GM23248 (cell line): ENCODE data around the gene CCDC54. TPM values are rescaled to one million over a fixed set of nuclear protein-coding genes. Genes with fewer than 3 reads are reported as not detected.

Experiments
- DNase-seq: peaks from one replicate; pipeline ENCODE4 v3.0.0-alpha.2; 2015
- H2AFZ ChIP-seq: fragments of 200-600 bp; sonication (generic); 2 replicates; pipeline ENCODE4 v1.6.1; 2016; ENCODE audit warnings: antibody characterized with exemption
- H3F3A ChIP-seq: fragments of 200-600 bp; sonication (generic); 2 replicates; pipeline ENCODE4 v1.6.1; 2016; ENCODE audit warnings: mild to moderate bottlenecking, antibody characterized with exemption, mixed run types; ENCODE audit not compliant: insufficient read depth
- H3K27ac ChIP-seq: fragments of 200-600 bp; sonication (generic); 2 replicates; pipeline ENCODE4 v1.5.1; 2016; ENCODE audit warnings: mild to moderate bottlenecking
- H3K27me3 ChIP-seq: fragments of 200-600 bp; sonication (generic); replicated peaks from 2 replicates; pipeline ENCODE4 v1.6.1; 2016; ENCODE audit warnings: mild to moderate bottlenecking; ENCODE audit not compliant: insufficient read depth
- H3K36me3 ChIP-seq: fragments of 200-600 bp; sonication (generic); 2 replicates; pipeline ENCODE4 v1.6.1; 2016; ENCODE audit warnings: low read depth, mild to moderate bottlenecking
- H3K4me1 ChIP-seq: fragments of 200-600 bp; sonication (generic); 2 replicates; pipeline ENCODE4 v1.6.1; 2016; ENCODE audit warnings: mild to moderate bottlenecking; ENCODE audit not compliant: insufficient read depth
- H3K4me2 ChIP-seq: fragments of 200-600 bp; sonication (generic); one replicate; pipeline ENCODE4 v1.6.1; 2016; ENCODE audit warnings: mild to moderate bottlenecking; ENCODE audit not compliant: unreplicated experiment
- H3K4me3 ChIP-seq: fragments of 200-600 bp; sonication (generic); 2 replicates; pipeline ENCODE4 v1.5.1; 2016; ENCODE audit warnings: mild to moderate bottlenecking
- H3K79me2 ChIP-seq: fragments of 200-600 bp; sonication (generic); 2 replicates; pipeline ENCODE4 v1.6.1; 2016; ENCODE audit warnings: mild to moderate bottlenecking; ENCODE audit not compliant: insufficient read depth
- H3K9ac ChIP-seq: fragments of 200-600 bp; sonication (generic); 2 replicates; pipeline ENCODE4 v1.6.1; 2016; ENCODE audit warnings: mild to moderate bottlenecking
- H3K9me2 ChIP-seq: fragments of 200-600 bp; sonication (generic); 2 replicates; pipeline ENCODE4 v1.6.1; 2016; ENCODE audit warnings: mixed run types, mild to moderate bottlenecking, moderate library complexity; ENCODE audit not compliant: insufficient read depth
- H3K9me3 ChIP-seq: fragments of 200-600 bp; sonication (generic); one replicate; pipeline ENCODE4 v1.6.1; 2017; ENCODE audit warnings: low read depth
- H4K20me1 ChIP-seq: fragments of 200-600 bp; sonication (generic); 2 replicates; pipeline ENCODE4 v1.6.0; 2016; ENCODE audit not compliant: insufficient read depth
- EZH2 ChIP-seq: fragments of 200-600 bp; sonication (generic); IDR thresholded peaks from 2 replicates; pipeline ENCODE4 v1.6.1; 2018; ENCODE audit warnings: antibody characterized with exemption, mild to moderate bottlenecking; ENCODE audit not compliant: insufficient read depth, poor library complexity, severe bottlenecking
- EZH2phosphoT487 ChIP-seq: fragments of 200-600 bp; sonication (generic); IDR thresholded peaks from 2 replicates; pipeline ENCODE4 v1.6.1; 2018; ENCODE audit warnings: antibody characterized with exemption, moderate library complexity, mild to moderate bottlenecking, low read depth; ENCODE audit not compliant: insufficient read depth
- WGBS, 2 experiments: methylation state at CpG; one replicate each; pipeline ENCODE4 v1.1.6; 2015 to 2017; ENCODE audit warnings: low lambda C conversion rate in 2 of 2, low coverage in 1 of 2; ENCODE audit errors: missing lambda C conversion rate in 2 of 2; 5-methylcytosine and 5-hydroxymethylcytosine counted together
- in situ Hi-C: fragments of 300-500 bp; cut with MboI; formaldehyde crosslinking; loops from 2 replicates; pipeline ENCODE4 v1.15.0; 2020
- polyA plus RNA-seq: library from polyadenylated mRNA; unstranded; fragments of >200 nt; fragmentation: Nextera tagmentation; extraction: Ambion mirVana; gene quantifications from 2 replicates; pipeline ENCODE4 v1.2.1, GENCODE V29; 2016
- total RNA-seq: library from RNA; depleted of rRNA; stranded (reverse); fragments of >200 nt; shearing (Covaris generic); gene quantifications from 2 replicates; pipeline ENCODE4 v1.2.3, GENCODE V29; 2014

Gene CCDC54
- total and polyA plus RNA-seq, 2 experiments from 2014 or later = 0.16 TPM; not detected in 1

GRCh38 chr3:107408513-107408912 is 31.3 kb downstream of the CCDC54 start:
- no peak for DNase-seq
- H2AFZ ChIP-seq = no peak overlapping the region
- 92 to 97% methylated on average over 4 to 5 of the region's 5 CpGs for WGBS, 2 experiments
- H3K4me3 ChIP-seq = no peak overlapping the region
- H3K36me3 ChIP-seq = no peaks in the 10 kb centered on the region
- no peak overlapping the region for H3K4me2 ChIP-seq
- no peak overlapping the region for H3K9ac ChIP-seq
- no peaks in the 10 kb centered on the region for H3K9me2 ChIP-seq
- H3K27me3 ChIP-seq = no peaks in the 10 kb centered on the region
- H3K4me1 ChIP-seq = peaks cover 42% of the 10 kb centered on the region
- in situ Hi-C loops = no loop called here
- H4K20me1 ChIP-seq = no peaks in the 10 kb centered on the region
- no peak overlapping the region for H3K27ac ChIP-seq
- peaks cover 30% of the 10 kb centered on the region for H3F3A ChIP-seq
- no peaks in the 10 kb centered on the region for H3K79me2 ChIP-seq
- TF ChIP-seq EZH2 = no peak
- TF ChIP-seq EZH2phosphoT487 = no peak
- no peaks in the 10 kb centered on the region for H3K9me3 ChIP-seq

DNA sequence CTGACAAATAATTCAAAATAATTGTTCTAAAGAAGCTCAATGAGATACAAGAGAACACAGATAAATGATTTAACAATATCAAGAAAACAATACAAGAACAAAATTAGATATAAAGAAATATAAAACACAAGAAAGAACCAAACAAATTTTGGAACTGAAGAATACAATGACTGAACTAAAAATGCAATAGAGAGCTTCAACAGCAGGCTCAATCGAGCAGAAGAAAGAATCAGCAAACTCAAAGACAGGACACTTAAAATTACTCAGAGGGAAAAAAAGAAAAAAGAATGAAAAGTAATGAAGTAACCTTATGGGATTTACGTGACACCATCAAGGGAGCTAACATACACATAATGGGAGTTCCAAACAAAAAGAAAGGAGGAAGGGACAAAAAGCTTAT is 32.1 kb downstream of the CCDC54 start:
- 37 to 65% methylated on average over 2 of the region's 2 CpGs for WGBS, 2 experiments
- H3K4me1 ChIP-seq = peaks cover 36% of the 10 kb centered on the region
- H3K4me3 ChIP-seq = no peak overlapping the region
- no peaks in the 10 kb centered on the region for H3K79me2 ChIP-seq
- H3F3A ChIP-seq = peaks cover 28% of the 10 kb centered on the region
- H3K9me3 ChIP-seq = no peaks in the 10 kb centered on the region
- H3K27me3 ChIP-seq = no peaks in the 10 kb centered on the region
- H3K9ac ChIP-seq = no peak overlapping the region
- no peak overlapping the region for H3K4me2 ChIP-seq
- H3K27ac ChIP-seq = no peak overlapping the region
- no peaks in the 10 kb centered on the region for H4K20me1 ChIP-seq
- no peaks in the 10 kb centered on the region for H3K9me2 ChIP-seq
- H2AFZ ChIP-seq = no peak overlapping the region
- no peak for DNase-seq
- in situ Hi-C loops = no loop called here
- TF ChIP-seq EZH2phosphoT487 = no peak
- no peak for TF ChIP-seq EZH2
- H3K36me3 ChIP-seq = no peaks in the 10 kb centered on the region

- peaks cover 24% of the 10 kb centered on the region for H3K4me1 ChIP-seq
- 0 out of 2 replicates have a peak, but pooled peaks cover 4% of the 10 kb centered on the region for H3K9me2 ChIP-seq
- no peaks in the 10 kb centered on the region for H3K79me2 ChIP-seq
- no peak overlapping the region for H2AFZ ChIP-seq
- H3K27ac ChIP-seq = no peak overlapping the region
- no peaks in the 10 kb centered on the region for H3K27me3 ChIP-seq
- DNase-seq = no peak
- H3K9me3 ChIP-seq = no peaks in the 10 kb centered on the region
- H3K4me2 ChIP-seq = no peak overlapping the region
- H3K4me3 ChIP-seq = no peak overlapping the region
- no peaks in the 10 kb centered on the region for H4K20me1 ChIP-seq
- WGBS, 2 experiments = 54 to 65% methylated on average over 1 of the region's 1 CpG
- H3K36me3 ChIP-seq = no peaks in the 10 kb centered on the region
- no peak overlapping the region for H3K9ac ChIP-seq
- H3F3A ChIP-seq = peaks cover 16% of the 10 kb centered on the region
- in situ Hi-C loops = loop anchor here (10.0 kb wide), 1 partner anchor 136 kb away; no protein-coding TSS in a partner anchor
- TF ChIP-seq EZH2phosphoT487 (no peak), EZH2 (no peak)
Observed at GRCh38 chr3:107410606-107411005, 33.4 kb downstream of the CCDC54 start.

GRCh38 chr3:107411056-107411455 is 33.8 kb downstream of the CCDC54 start:
- H3K4me3 ChIP-seq = no peak overlapping the region
- H2AFZ ChIP-seq = no peak overlapping the region
- no peak for DNase-seq
- H3K36me3 ChIP-seq = no peaks in the 10 kb centered on the region
- in situ Hi-C loops = loop anchor here (10.0 kb wide), 1 partner anchor 136 kb away; no protein-coding TSS in a partner anchor
- H3K27ac ChIP-seq = no peak overlapping the region
- 0 out of 2 replicates have a peak, but pooled peaks cover 4% of the 10 kb centered on the region for H3K9me2 ChIP-seq
- TF ChIP-seq EZH2 (no peak), EZH2phosphoT487 (no peak)
- H3F3A ChIP-seq = peaks cover 12% of the 10 kb centered on the region
- H4K20me1 ChIP-seq = no peaks in the 10 kb centered on the region
- no peak overlapping the region for H3K9ac ChIP-seq
- peaks cover 20% of the 10 kb centered on the region for H3K4me1 ChIP-seq
- no peaks in the 10 kb centered on the region for H3K79me2 ChIP-seq
- H3K9me3 ChIP-seq = no peaks in the 10 kb centered on the region
- no peak overlapping the region for H3K4me2 ChIP-seq
- no peaks in the 10 kb centered on the region for H3K27me3 ChIP-seq

DNA sequence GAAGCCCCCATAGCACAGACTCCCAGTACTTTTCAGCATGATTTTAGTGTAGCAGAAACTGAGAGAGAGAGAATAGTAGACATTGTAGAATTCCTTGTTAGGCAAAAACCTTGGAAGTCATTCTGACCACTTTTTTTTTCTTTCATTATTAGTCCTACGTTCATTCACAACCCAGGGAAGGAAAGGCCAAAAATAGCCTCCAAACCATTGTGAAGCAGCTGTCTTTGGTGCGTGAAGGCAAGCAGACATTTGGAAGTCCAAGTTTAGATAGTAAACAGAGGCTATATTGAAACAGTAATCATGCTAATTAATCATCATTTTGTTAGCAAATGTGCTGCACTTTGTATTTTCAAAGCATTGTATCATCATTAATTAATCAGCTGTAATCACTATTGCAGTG is 34.5 kb downstream of the CCDC54 start:
- no peaks in the 10 kb centered on the region for H3K79me2 ChIP-seq
- no peak for TF ChIP-seq EZH2phosphoT487
- TF ChIP-seq EZH2 = no peak
- WGBS, 2 experiments = 64 to 85% methylated on average over 2 of the region's 2 CpGs
- H4K20me1 ChIP-seq = no peaks in the 10 kb centered on the region
- no peak overlapping the region for H3K9ac ChIP-seq
- peaks cover 14% of the 10 kb centered on the region for H3F3A ChIP-seq
- no peak for DNase-seq
- H3K9me3 ChIP-seq = no peaks in the 10 kb centered on the region
- 0 out of 2 replicates have a peak, but pooled peaks cover 4% of the 10 kb centered on the region for H3K9me2 ChIP-seq
- H3K36me3 ChIP-seq = no peaks in the 10 kb centered on the region
- peaks cover 25% of the 10 kb centered on the region for H3K4me1 ChIP-seq
- no peaks in the 10 kb centered on the region for H3K27me3 ChIP-seq
- 0 out of 2 replicates have a peak overlapping the region, but pooled peaks have one; percentile 52 for H2AFZ ChIP-seq
- in situ Hi-C loops = loop anchor here (10.0 kb wide), 1 partner anchor 137 kb away; no protein-coding TSS in a partner anchor
- no peak overlapping the region for H3K4me2 ChIP-seq
- no peak overlapping the region for H3K27ac ChIP-seq
- H3K4me3 ChIP-seq = no peak overlapping the region
